ENCODE results near the gene TMEM187.

TMEM187 gene

GRCh38 chrX:154027022-154027402 lies 54.5 kb downstream of the TMEM187 start:
- H3K9me3 Mint-ChIP-seq: no peaks in the 10 kb centered on the region

GRCh38 chrX:154027986-154028385 lies 55.4 kb downstream of the TMEM187 start:
- Mint-ChIP-seq H3K9me3 (no peaks in the 10 kb centered on the region), H3K4me3 (no peak overlapping the region), H3K36me3 (peaks cover 12 to 21% of the 10 kb centered on the region in 2 donors), H3K27me3 (no peaks in the 10 kb centered on the region), H3K4me1 (peaks cover 5 to 6% of the 10 kb centered on the region in 2 donors), H3K27ac (peak overlapping the region; percentile 44)
- ATAC-seq (replicated peaks) (no peak), DNase-seq (no peak)

More at GRCh38 chrX:154027022-154027402, 54.5 kb downstream of the TMEM187 start:
- peak overlapping the region; percentile 34 for H3K27ac Mint-ChIP-seq
- ATAC-seq (replicated peaks): no peak
- DNase-seq: no peak
- H3K36me3 Mint-ChIP-seq: peaks cover 12 to 16% of the 10 kb centered on the region in 2 donors
- peaks cover 6 to 7% of the 10 kb centered on the region in 2 donors for H3K4me1 Mint-ChIP-seq
- no peak overlapping the region for H3K4me3 Mint-ChIP-seq
- no peaks in the 10 kb centered on the region for H3K27me3 Mint-ChIP-seq

GRCh38 chrX:154028502-154029184 lies 56.1 kb downstream of the TMEM187 start:
- DNase-seq (no peak), ATAC-seq (replicated peaks) (no peak)
- no peak overlapping the region for H3K27ac Mint-ChIP-seq
- H3K4me1 Mint-ChIP-seq: peaks cover 3% of the 10 kb centered on the region in 2 donors
- H3K36me3 Mint-ChIP-seq: peaks cover 10 to 21% of the 10 kb centered on the region in 2 donors
- H3K4me3 Mint-ChIP-seq: no peak overlapping the region
- no peaks in the 10 kb centered on the region for H3K27me3 Mint-ChIP-seq
- H3K9me3 Mint-ChIP-seq: no peaks in the 10 kb centered on the region

GRCh38 chrX:154029439-154029838 lies 56.9 kb downstream of the TMEM187 start:
- ATAC-seq (replicated peaks): no peak
- H3K27ac Mint-ChIP-seq: peak overlapping the region; percentile 68
- H3K4me1 Mint-ChIP-seq: peaks cover 3 to 6% of the 10 kb centered on the region in 2 donors
- H3K4me3 Mint-ChIP-seq: no peak overlapping the region
- H3K9me3 Mint-ChIP-seq: no peaks in the 10 kb centered on the region
- peaks cover 10 to 21% of the 10 kb centered on the region in 2 donors for H3K36me3 Mint-ChIP-seq
- no peak for DNase-seq
- H3K27me3 Mint-ChIP-seq: no peaks in the 10 kb centered on the region

- H3K4me3 Mint-ChIP-seq: no peak overlapping the region
- H3K9me3 Mint-ChIP-seq: no peaks in the 10 kb centered on the region
- H3K4me1 Mint-ChIP-seq: peaks cover 3 to 6% of the 10 kb centered on the region in 2 donors
- H3K36me3 Mint-ChIP-seq: peaks cover 10 to 21% of the 10 kb centered on the region in 2 donors
- H3K27me3 Mint-ChIP-seq: no peaks in the 10 kb centered on the region
- DNase-seq (no peak), ATAC-seq (replicated peaks) (no peak)
- no peak overlapping the region for H3K27ac Mint-ChIP-seq
Measured at GRCh38 chrX:154030266-154030665, 57.7 kb downstream of the TMEM187 start.

- Mint-ChIP-seq H3K36me3 (peaks cover 10 to 21% of the 10 kb centered on the region in 2 donors), H3K4me1 (peaks cover 3 to 6% of the 10 kb centered on the region in 2 donors), H3K27ac (no peak overlapping the region)
Measured at GRCh38 chrX:154030715-154031305, 58.3 kb downstream of the TMEM187 start.

GRCh38 chrX:154032160-154032559 lies 59.6 kb downstream of the TMEM187 start:
- no peaks in the 10 kb centered on the region for H3K9me3 Mint-ChIP-seq
- DNase-seq: no peak
- H3K4me1 Mint-ChIP-seq: peaks cover 7 to 13% of the 10 kb centered on the region in 2 donors
- H3K4me3 Mint-ChIP-seq: no peak overlapping the region
- no peak for ATAC-seq (replicated peaks)
- no peak overlapping the region for H3K27ac Mint-ChIP-seq
- peaks cover 18 to 29% of the 10 kb centered on the region in 2 donors for H3K36me3 Mint-ChIP-seq
- H3K27me3 Mint-ChIP-seq: no peaks in the 10 kb centered on the region

More at GRCh38 chrX:154030715-154031305, 58.3 kb downstream of the TMEM187 start:
- Mint-ChIP-seq H3K4me3 (no peak overlapping the region), H3K27me3 (no peaks in the 10 kb centered on the region), H3K9me3 (no peaks in the 10 kb centered on the region)
- no peak for ATAC-seq (replicated peaks)
- no peak for DNase-seq

GRCh38 chrX:154032653-154033052 lies 60.1 kb downstream of the TMEM187 start:
- no peaks in the 10 kb centered on the region for H3K27me3 Mint-ChIP-seq
- no peaks in the 10 kb centered on the region for H3K9me3 Mint-ChIP-seq
- H3K4me3 Mint-ChIP-seq: no peak overlapping the region
- no peak for DNase-seq
- ATAC-seq (replicated peaks): no peak
- peaks cover 7 to 13% of the 10 kb centered on the region in 2 donors for H3K4me1 Mint-ChIP-seq
- no peak overlapping the region for H3K27ac Mint-ChIP-seq
- peaks cover 18 to 29% of the 10 kb centered on the region in 2 donors for H3K36me3 Mint-ChIP-seq
